ENCODE measurements around the gene CYLD. TPM values are rescaled to one million over a fixed set of nuclear protein-coding genes. Genes with fewer than 3 reads are reported as not detected.

CYLD gene
- total and polyA plus RNA-seq, 12 donors, result 10.3 to 61.7 (median 37.1) TPM

- Histone ChIP-seq H3K36me3 (no peaks in the 10 kb centered on the region), H3K9me3 (peaks cover 0 to 10% (median 0%) of the 10 kb centered on the region in 11 donors), H3K27ac (no peak overlapping the region), H3K4me3 (no peak overlapping the region), H3K27me3 (peaks cover 0 to 15% (median 7%) of the 10 kb centered on the region in 7 donors), H3K4me1 (no peaks in the 10 kb centered on the region)
- intact Hi-C loops (cut with DNase I), result no loop called here
- no peak for TF ChIP-seq CTCF (IDR thresholded peaks at IDR 0.05)
- DNase-seq, result no peak
- ATAC-seq, result no peak
- WGBS, 2 donors, result 78 to 100% methylated on average over 1 of the region's 1 CpG
These were observed 89.9 kb downstream of the CYLD start for GRCh38 chr16:50831751-50832150.

GRCh38 chr16:50833929-50834328 lies 92.0 kb downstream of the CYLD start:
- no peak for ATAC-seq
- no peak for DNase-seq
- no peak for TF ChIP-seq CTCF (IDR thresholded peaks at IDR 0.05)
- H3K27me3 ChIP-seq, result peaks cover 0 to 24% (median 7%) of the 10 kb centered on the region in 7 donors
- WGBS, 2 donors, result 88 to 96% methylated on average over 3 of the region's 3 CpGs
- H3K4me3 ChIP-seq, result no peak overlapping the region
- H3K36me3 ChIP-seq, result no peaks in the 10 kb centered on the region
- no peak overlapping the region for H3K27ac ChIP-seq
- peaks cover 0 to 10% (median 0%) of the 10 kb centered on the region in 11 donors for H3K9me3 ChIP-seq
- no peaks in the 10 kb centered on the region for H3K4me1 ChIP-seq
- intact Hi-C loops (cut with DNase I), result no loop called here

GRCh38 chr16:50834701-50835100 lies 92.8 kb downstream of the CYLD start:
- WGBS, 2 donors, result 91% methylated on average over 4 of the region's 4 CpGs
- Histone ChIP-seq H3K36me3 (no peaks in the 10 kb centered on the region), H3K27me3 (peaks cover 0 to 25% (median 8%) of the 10 kb centered on the region in 7 donors), H3K9me3 (peaks cover 0 to 10% (median 0%) of the 10 kb centered on the region in 11 donors), H3K4me1 (no peaks in the 10 kb centered on the region), H3K4me3 (no peak overlapping the region), H3K27ac (no peak overlapping the region)
- ATAC-seq (no peak), DNase-seq (no peak)
- intact Hi-C loops (cut with DNase I), result no loop called here
- no peak for TF ChIP-seq CTCF (IDR thresholded peaks at IDR 0.05)

GRCh38 chr16:50835358-50836060 lies 93.6 kb downstream of the CYLD start:
- Histone ChIP-seq H3K9me3 (peaks cover 0 to 10% (median 0%) of the 10 kb centered on the region in 11 donors), H3K4me1 (no peaks in the 10 kb centered on the region), H3K27me3 (peaks cover 0 to 31% (median 14%) of the 10 kb centered on the region in 7 donors), H3K36me3 (no peaks in the 10 kb centered on the region), H3K4me3 (no peak overlapping the region), H3K27ac (no peak overlapping the region)
- no peak for DNase-seq
- WGBS, 2 donors, result 59 to 60% methylated on average over 10 of the region's 10 CpGs
- intact Hi-C loops (cut with DNase I), result no loop called here
- no peak for ATAC-seq
- TF ChIP-seq CTCF (IDR thresholded peaks at IDR 0.05), result no peak
